Thyroid gland (tissue), 4 donors: ENCODE results near the gene MMP1.

Experiments
- POLR2A ChIP-seq, 2 donors: fragments of 450-650 bp; IDR thresholded peaks; one replicate each; pipeline ENCODE4 v1.6.1; 2017; ENCODE audit warnings: antibody characterized with exemption in 2 of 2, mild to moderate bottlenecking in 2 of 2, moderate library complexity in 1 of 2
- TF ChIP-seq, protein P1 (sequence below), 6 experiments: fragments of 200-600 bp in 3 of 6; fragments of 450-650 bp in 3 of 6; sonication (generic) in 3 of 6; IDR thresholded peaks; one replicate each; pipeline ENCODE4 v1.5.1; 2016 to 2019; ENCODE audit warnings: antibody characterized with exemption in 6 of 6, mild to moderate bottlenecking in 2 of 6, inconsistent platforms in 1 of 6, moderate library complexity in 1 of 6

DNA sequence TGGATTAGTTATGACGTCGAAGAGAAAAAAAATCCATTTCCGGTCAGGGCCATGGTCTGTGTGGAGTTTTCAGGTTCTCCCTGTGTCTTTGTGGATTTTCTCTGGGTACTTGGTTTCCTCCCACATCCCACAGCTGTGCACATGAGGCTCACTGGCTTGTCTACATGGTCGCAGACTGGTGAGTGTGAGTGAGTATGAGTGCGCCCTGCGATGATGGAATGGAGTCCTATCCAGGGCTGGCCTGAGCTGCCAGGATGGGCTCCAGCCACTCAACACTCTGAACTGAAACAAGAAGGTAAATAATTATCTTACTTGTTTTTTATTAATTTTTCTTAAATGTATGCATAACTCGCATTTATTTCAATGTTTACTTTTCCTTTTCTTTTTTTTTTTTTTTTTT is 34.7 kb upstream of the MMP1 start:
- TF ChIP-seq, protein P1, sequence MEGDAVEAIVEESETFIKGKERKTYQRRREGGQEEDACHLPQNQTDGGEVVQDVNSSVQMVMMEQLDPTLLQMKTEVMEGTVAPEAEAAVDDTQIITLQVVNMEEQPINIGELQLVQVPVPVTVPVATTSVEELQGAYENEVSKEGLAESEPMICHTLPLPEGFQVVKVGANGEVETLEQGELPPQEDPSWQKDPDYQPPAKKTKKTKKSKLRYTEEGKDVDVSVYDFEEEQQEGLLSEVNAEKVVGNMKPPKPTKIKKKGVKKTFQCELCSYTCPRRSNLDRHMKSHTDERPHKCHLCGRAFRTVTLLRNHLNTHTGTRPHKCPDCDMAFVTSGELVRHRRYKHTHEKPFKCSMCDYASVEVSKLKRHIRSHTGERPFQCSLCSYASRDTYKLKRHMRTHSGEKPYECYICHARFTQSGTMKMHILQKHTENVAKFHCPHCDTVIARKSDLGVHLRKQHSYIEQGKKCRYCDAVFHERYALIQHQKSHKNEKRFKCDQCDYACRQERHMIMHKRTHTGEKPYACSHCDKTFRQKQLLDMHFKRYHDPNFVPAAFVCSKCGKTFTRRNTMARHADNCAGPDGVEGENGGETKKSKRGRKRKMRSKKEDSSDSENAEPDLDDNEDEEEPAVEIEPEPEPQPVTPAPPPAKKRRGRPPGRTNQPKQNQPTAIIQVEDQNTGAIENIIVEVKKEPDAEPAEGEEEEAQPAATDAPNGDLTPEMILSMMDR (IDR thresholded peaks at IDR 0.05) = no peak
- TF ChIP-seq POLR2A (IDR thresholded peaks at IDR 0.05) = no peak
